Measurements from ENCODE around the gene HBG2.
A peak's percentile ranks its signal among the peaks of the same experiment; 100 is the strongest.

HBG2 gene

GRCh38 chr11:5226732-5227310 lies 27.8 kb downstream of the HBG2 start, which contains the start of gene HBB:
HBB (minus strand) TSS chr11:5227071; CDS start chr11:5227021, 50 bp downstream.
- no peak for DNase-seq

- DNase-seq, result no peak
These were observed 29.1 kb downstream of the HBG2 start for GRCh38 chr11:5225480-5225871.

- no peak for DNase-seq
These were observed 29.8 kb downstream of the HBG2 start for GRCh38 chr11:5224538-5225479.

GRCh38 chr11:5223686-5224085 lies 30.9 kb downstream of the HBG2 start:
- DNase-seq, result no peak

- no peak for DNase-seq
These were observed 31.4 kb downstream of the HBG2 start for GRCh38 chr11:5223146-5223545.

- DNase-seq, result no peak
These were observed 44.1 kb downstream of the HBG2 start for GRCh38 chr11:5210376-5210885.

- peak; percentile 72 for DNase-seq
These were observed 49.8 kb downstream of the HBG2 start for GRCh38 chr11:5204787-5205186.

GRCh38 chr11:5203366-5203765 lies 51.2 kb downstream of the HBG2 start:
- no peak for DNase-seq
